ENCODE results near the gene KLK14.

The KLK14 gene

GRCh38 chr19:51082611-51083010, at the start of gene KLK14:
Gene KLK14 (minus strand): TSS chr19:51082887. CDS start chr19:51082614, 273 bp downstream.
- no peak for DNase-seq

GRCh38 chr19:51131780-51132680, 49.3 kb upstream of the KLK14 start:
- no peak for DNase-seq

- no peak for DNase-seq
Measured at GRCh38 chr19:51129716-51130115, 47.0 kb upstream of the KLK14 start.

- DNase-seq = no peak
Measured at GRCh38 chr19:51128227-51128626, 45.5 kb upstream of the KLK14 start.

- DNase-seq = no peak
Measured at GRCh38 chr19:51127755-51128154, 45.1 kb upstream of the KLK14 start.

- DNase-seq = no peak
Measured at GRCh38 chr19:51127032-51127431, 44.3 kb upstream of the KLK14 start.

GRCh38 chr19:51125421-51126075, 42.9 kb upstream of the KLK14 start:
- DNase-seq = no peak

- no peak for DNase-seq
Measured at GRCh38 chr19:51124729-51125128, 42.0 kb upstream of the KLK14 start, which contains the start of gene SIGLEC9. Gene SIGLEC9 (plus strand): TSS chr19:51124906. CDS start chr19:51124975, 69 bp downstream.

GRCh38 chr19:51124216-51124615, 41.5 kb upstream of the KLK14 start:
- no peak for DNase-seq

- DNase-seq = no peak
Measured at GRCh38 chr19:51123802-51124201, 41.1 kb upstream of the KLK14 start.

GRCh38 chr19:51123381-51123800, 40.7 kb upstream of the KLK14 start:
- DNase-seq = no peak

GRCh38 chr19:51122112-51122981, 39.7 kb upstream of the KLK14 start:
- no peak for DNase-seq

- no peak for DNase-seq
Measured at GRCh38 chr19:51121257-51121656, 38.6 kb upstream of the KLK14 start.

- no peak for DNase-seq
Measured at GRCh38 chr19:51120160-51120559, 37.5 kb upstream of the KLK14 start.

GRCh38 chr19:51119611-51120010, 36.9 kb upstream of the KLK14 start:
- no peak for DNase-seq

GRCh38 chr19:51119101-51119500, 36.4 kb upstream of the KLK14 start:
- no peak for DNase-seq

GRCh38 chr19:51116736-51117286, 34.1 kb upstream of the KLK14 start:
- no peak for DNase-seq

GRCh38 chr19:51114087-51114729, 31.5 kb upstream of the KLK14 start:
- no peak for DNase-seq

GRCh38 chr19:51111606-51112005, 28.9 kb upstream of the KLK14 start:
- no peak for DNase-seq

- DNase-seq = no peak
Measured at GRCh38 chr19:51110666-51110971, 27.9 kb upstream of the KLK14 start.

- peak; percentile 86 for DNase-seq
Measured at GRCh38 chr19:51108805-51109146, 26.1 kb upstream of the KLK14 start.

- DNase-seq = peak; percentile 99
Measured at GRCh38 chr19:51108066-51108804, 25.5 kb upstream of the KLK14 start, which contains the start of gene CTU1. Gene CTU1 (minus strand): TSS chr19:51108409. CDS start chr19:51104569, 3,840 bp downstream.

Measured in stimulated activated naive CD4-positive, alpha-beta T cell treated with Interleukin-2 at 50 U/mL for 16 hours (primary cell).